ENCODE measurements around the gene CD9. TPM values are rescaled to one million over a fixed set of nuclear protein-coding genes. Genes with fewer than 3 reads are reported as not detected.

CD9 gene
- total RNA-seq, 1 donor from 2014 or later, result 17.6 TPM

DNA sequence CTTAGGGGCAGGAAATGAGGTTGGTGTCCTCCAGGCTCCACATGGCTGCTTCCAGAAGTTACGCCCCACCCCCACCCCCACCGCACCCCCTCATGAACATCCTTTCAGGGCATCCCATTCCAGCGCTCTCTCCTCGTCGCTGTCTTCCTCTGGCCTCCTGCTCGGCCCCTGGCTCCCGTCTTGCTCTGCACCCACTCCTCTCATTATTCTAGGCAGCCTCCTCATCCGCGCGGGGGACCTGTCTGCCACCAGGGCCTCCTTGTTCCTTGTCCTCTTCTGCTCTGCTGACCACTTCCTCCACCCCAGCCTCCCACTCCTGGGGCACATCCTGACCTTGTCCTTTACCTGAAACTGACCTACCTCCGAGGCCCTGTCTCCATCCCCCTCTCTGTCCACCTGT is 80.5 kb downstream of the CD9 start:
- H3K4me3 Mint-ChIP-seq (ENCODE audit: unreplicated experiment), result no peak overlapping the region
- TF ChIP-seq, protein P1, sequence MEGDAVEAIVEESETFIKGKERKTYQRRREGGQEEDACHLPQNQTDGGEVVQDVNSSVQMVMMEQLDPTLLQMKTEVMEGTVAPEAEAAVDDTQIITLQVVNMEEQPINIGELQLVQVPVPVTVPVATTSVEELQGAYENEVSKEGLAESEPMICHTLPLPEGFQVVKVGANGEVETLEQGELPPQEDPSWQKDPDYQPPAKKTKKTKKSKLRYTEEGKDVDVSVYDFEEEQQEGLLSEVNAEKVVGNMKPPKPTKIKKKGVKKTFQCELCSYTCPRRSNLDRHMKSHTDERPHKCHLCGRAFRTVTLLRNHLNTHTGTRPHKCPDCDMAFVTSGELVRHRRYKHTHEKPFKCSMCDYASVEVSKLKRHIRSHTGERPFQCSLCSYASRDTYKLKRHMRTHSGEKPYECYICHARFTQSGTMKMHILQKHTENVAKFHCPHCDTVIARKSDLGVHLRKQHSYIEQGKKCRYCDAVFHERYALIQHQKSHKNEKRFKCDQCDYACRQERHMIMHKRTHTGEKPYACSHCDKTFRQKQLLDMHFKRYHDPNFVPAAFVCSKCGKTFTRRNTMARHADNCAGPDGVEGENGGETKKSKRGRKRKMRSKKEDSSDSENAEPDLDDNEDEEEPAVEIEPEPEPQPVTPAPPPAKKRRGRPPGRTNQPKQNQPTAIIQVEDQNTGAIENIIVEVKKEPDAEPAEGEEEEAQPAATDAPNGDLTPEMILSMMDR (IDR thresholded peaks at IDR 0.05; ENCODE audit: partially characterized antibody, unreplicated experiment), result no peak
- H3K27me3 Mint-ChIP-seq (ENCODE audit: unreplicated experiment), result peaks cover 13% of the 10 kb centered on the region
- peaks cover 3% of the 10 kb centered on the region for H3K9me3 Mint-ChIP-seq (ENCODE audit: unreplicated experiment)
- H3K27ac Mint-ChIP-seq (ENCODE audit: unreplicated experiment), result no peak overlapping the region
- H3K36me3 Mint-ChIP-seq (ENCODE audit: unreplicated experiment), result no peaks in the 10 kb centered on the region
- H3K4me1 Mint-ChIP-seq (ENCODE audit: low read depth, unreplicated experiment), result no peaks in the 10 kb centered on the region
- DNase-seq, result no peak

DNA sequence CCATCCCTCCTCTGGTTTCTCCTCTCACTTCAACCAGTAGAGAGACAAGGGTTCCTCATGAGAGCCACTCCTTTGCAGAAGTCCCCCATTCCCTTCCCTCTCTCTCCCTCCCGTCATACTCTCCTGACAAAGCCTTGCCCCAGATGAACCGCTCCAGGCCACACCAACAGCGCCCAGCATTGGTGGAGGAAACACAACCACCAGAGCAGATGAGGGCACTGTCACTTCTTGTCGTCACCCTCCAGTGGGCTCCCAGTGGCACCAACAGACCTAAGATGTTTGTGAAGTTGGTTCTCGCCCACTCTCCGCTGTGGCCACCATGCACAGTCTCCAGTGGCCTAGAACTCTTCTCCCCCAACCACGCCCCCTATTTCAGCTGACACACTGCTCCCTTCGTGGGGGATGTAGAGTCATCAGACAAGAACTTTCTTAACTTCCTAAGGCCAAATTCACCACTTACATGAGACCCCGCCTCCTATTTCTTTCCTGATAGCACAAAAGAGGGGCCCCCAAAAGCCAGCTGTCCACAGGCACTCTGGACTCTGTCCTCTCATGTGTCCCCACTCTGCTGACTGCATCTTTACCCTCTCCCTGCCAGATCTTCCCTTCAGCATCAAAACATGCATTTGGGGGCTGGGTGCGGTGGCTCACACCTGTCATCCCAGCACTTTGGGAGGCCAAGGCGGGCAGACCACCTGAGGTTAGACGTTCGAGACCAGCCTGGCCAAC is 81.0 kb downstream of the CD9 start:
- H3K27ac Mint-ChIP-seq (ENCODE audit: unreplicated experiment), result no peak overlapping the region
- TF ChIP-seq, protein P1 (IDR thresholded peaks at IDR 0.05; ENCODE audit: partially characterized antibody, unreplicated experiment), result no peak
- DNase-seq, result no peak
- no peaks in the 10 kb centered on the region for H3K4me1 Mint-ChIP-seq (ENCODE audit: low read depth, unreplicated experiment)
- H3K4me3 Mint-ChIP-seq (ENCODE audit: unreplicated experiment), result no peak overlapping the region
- peaks cover 15% of the 10 kb centered on the region for H3K27me3 Mint-ChIP-seq (ENCODE audit: unreplicated experiment)
- peaks cover 3% of the 10 kb centered on the region for H3K9me3 Mint-ChIP-seq (ENCODE audit: unreplicated experiment)
- no peaks in the 10 kb centered on the region for H3K36me3 Mint-ChIP-seq (ENCODE audit: unreplicated experiment)

GRCh38 chr12:6282453-6282840 is 82.2 kb downstream of the CD9 start:
- peaks cover 15% of the 10 kb centered on the region for H3K27me3 Mint-ChIP-seq (ENCODE audit: unreplicated experiment)

GRCh38 chr12:6284273-6284672 is 84.1 kb downstream of the CD9 start:
- no peak overlapping the region for H3K4me3 Mint-ChIP-seq (ENCODE audit: unreplicated experiment)
- peaks cover 3% of the 10 kb centered on the region for H3K9me3 Mint-ChIP-seq (ENCODE audit: unreplicated experiment)

More at GRCh38 chr12:6282453-6282840, 82.2 kb downstream of the CD9 start:
- TF ChIP-seq, protein P1 (IDR thresholded peaks at IDR 0.05; ENCODE audit: partially characterized antibody, unreplicated experiment), result no peak
- no peak for DNase-seq
- H3K9me3 Mint-ChIP-seq (ENCODE audit: unreplicated experiment), result peaks cover 3% of the 10 kb centered on the region
- H3K27ac Mint-ChIP-seq (ENCODE audit: unreplicated experiment), result no peak overlapping the region
- no peaks in the 10 kb centered on the region for H3K4me1 Mint-ChIP-seq (ENCODE audit: low read depth, unreplicated experiment)
- no peak overlapping the region for H3K4me3 Mint-ChIP-seq (ENCODE audit: unreplicated experiment)
- H3K36me3 Mint-ChIP-seq (ENCODE audit: unreplicated experiment), result no peaks in the 10 kb centered on the region

DNA sequence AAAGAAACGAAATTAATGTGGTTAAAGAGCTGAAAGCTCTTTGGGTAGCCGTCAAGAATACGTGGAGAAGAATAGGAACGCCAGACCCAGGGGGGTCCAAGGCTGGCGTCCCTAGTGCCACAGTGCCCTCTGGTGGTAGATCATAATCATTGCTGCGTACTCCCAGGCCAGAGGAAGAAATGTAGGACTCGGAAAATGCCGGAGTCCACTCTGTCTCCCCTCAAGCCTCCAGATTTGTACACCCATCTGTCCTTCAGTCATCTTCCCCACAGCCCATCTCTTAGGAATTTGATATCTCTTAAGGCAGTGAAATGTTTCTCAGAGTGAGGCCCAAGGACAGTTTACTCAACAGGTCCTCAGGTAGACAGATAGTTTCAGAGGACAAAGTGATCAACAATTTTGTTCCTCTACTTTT is 84.9 kb downstream of the CD9 start:
- H3K4me3 Mint-ChIP-seq (ENCODE audit: unreplicated experiment), result no peak overlapping the region
- H3K4me1 Mint-ChIP-seq (ENCODE audit: low read depth, unreplicated experiment), result no peaks in the 10 kb centered on the region
- DNase-seq, result peak; percentile 74
- TF ChIP-seq, protein P1 (IDR thresholded peaks at IDR 0.05; ENCODE audit: partially characterized antibody, unreplicated experiment), result peak; percentile 92
- H3K27ac Mint-ChIP-seq (ENCODE audit: unreplicated experiment), result no peak overlapping the region
- H3K27me3 Mint-ChIP-seq (ENCODE audit: unreplicated experiment), result peaks cover 14% of the 10 kb centered on the region
- no peaks in the 10 kb centered on the region for H3K36me3 Mint-ChIP-seq (ENCODE audit: unreplicated experiment)
- H3K9me3 Mint-ChIP-seq (ENCODE audit: unreplicated experiment), result peaks cover 5% of the 10 kb centered on the region

More at GRCh38 chr12:6284273-6284672, 84.1 kb downstream of the CD9 start:
- Mint-ChIP-seq H3K27me3 (ENCODE audit: unreplicated experiment) (peaks cover 15% of the 10 kb centered on the region), H3K4me1 (ENCODE audit: low read depth, unreplicated experiment) (no peaks in the 10 kb centered on the region), H3K36me3 (ENCODE audit: unreplicated experiment) (no peaks in the 10 kb centered on the region), H3K27ac (ENCODE audit: unreplicated experiment) (no peak overlapping the region)
- TF ChIP-seq, protein P1 (IDR thresholded peaks at IDR 0.05; ENCODE audit: partially characterized antibody, unreplicated experiment), result no peak
- no peak for DNase-seq
